ENCODE data around the gene NSD1. TPM values are rescaled to one million over a fixed set of nuclear protein-coding genes. Genes with fewer than 3 reads are reported as not detected.
A peak's percentile ranks its signal among the peaks of the same experiment; 100 is the strongest.
"Not testable (repeated sequence)": the region's sequence is repeated elsewhere in the genome, so short reads cannot be mapped to it uniquely, and the experiment has no call there.

Gene NSD1
- total and polyA plus RNA-seq, 7 donors = 3.0 to 41.5 (median 34.6) TPM

DNA sequence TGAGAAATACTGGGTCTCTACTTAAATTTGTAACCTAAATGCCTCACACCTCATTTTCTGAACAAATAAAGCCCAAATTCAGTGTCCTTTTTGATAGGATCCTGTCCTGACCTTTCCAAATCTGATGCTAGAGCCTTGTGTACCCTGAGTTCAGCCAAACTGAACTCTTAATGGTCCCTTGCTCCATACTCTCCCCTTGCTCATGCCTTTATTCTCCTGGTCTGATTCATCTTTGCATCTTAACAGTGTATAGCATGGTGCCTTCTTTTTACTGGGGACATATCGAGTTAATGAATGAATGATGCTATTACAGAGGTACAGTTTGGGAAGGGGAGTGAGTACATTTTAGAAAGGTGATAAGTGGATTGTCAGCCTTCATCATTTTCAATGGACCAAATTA is 9.2 kb downstream of the NSD1 start:
- Histone ChIP-seq H3K36me3 (peaks cover 0 to 45% (median 4%) of the 10 kb centered on the region in 4 donors), H3K9me3 (no peaks in the 10 kb centered on the region), H3K4me1 (peaks cover 0 to 57% (median 43%) of the 10 kb centered on the region in 4 donors), H3K4me3 (no peak overlapping the region), H3K27me3 (no peaks in the 10 kb centered on the region), H3K27ac (peak overlapping the region in 2 of 4 donors; percentile 11 to 28)
- DNase-seq = no peak
- TF ChIP-seq POLR2AphosphoS5 (IDR thresholded peaks at IDR 0.05) = no peak
- TF ChIP-seq EP300 (IDR thresholded peaks at IDR 0.05) = no peak
- no peak for TF ChIP-seq POLR2A (IDR thresholded peaks at IDR 0.05)
- TF ChIP-seq, protein P1, sequence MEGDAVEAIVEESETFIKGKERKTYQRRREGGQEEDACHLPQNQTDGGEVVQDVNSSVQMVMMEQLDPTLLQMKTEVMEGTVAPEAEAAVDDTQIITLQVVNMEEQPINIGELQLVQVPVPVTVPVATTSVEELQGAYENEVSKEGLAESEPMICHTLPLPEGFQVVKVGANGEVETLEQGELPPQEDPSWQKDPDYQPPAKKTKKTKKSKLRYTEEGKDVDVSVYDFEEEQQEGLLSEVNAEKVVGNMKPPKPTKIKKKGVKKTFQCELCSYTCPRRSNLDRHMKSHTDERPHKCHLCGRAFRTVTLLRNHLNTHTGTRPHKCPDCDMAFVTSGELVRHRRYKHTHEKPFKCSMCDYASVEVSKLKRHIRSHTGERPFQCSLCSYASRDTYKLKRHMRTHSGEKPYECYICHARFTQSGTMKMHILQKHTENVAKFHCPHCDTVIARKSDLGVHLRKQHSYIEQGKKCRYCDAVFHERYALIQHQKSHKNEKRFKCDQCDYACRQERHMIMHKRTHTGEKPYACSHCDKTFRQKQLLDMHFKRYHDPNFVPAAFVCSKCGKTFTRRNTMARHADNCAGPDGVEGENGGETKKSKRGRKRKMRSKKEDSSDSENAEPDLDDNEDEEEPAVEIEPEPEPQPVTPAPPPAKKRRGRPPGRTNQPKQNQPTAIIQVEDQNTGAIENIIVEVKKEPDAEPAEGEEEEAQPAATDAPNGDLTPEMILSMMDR (IDR thresholded peaks at IDR 0.05) = no peak
- intact Hi-C loops (cut with DNase I) = no loop called here
- 96% methylated on average over 1 of the region's 1 CpG for WGBS, 2 donors

DNA sequence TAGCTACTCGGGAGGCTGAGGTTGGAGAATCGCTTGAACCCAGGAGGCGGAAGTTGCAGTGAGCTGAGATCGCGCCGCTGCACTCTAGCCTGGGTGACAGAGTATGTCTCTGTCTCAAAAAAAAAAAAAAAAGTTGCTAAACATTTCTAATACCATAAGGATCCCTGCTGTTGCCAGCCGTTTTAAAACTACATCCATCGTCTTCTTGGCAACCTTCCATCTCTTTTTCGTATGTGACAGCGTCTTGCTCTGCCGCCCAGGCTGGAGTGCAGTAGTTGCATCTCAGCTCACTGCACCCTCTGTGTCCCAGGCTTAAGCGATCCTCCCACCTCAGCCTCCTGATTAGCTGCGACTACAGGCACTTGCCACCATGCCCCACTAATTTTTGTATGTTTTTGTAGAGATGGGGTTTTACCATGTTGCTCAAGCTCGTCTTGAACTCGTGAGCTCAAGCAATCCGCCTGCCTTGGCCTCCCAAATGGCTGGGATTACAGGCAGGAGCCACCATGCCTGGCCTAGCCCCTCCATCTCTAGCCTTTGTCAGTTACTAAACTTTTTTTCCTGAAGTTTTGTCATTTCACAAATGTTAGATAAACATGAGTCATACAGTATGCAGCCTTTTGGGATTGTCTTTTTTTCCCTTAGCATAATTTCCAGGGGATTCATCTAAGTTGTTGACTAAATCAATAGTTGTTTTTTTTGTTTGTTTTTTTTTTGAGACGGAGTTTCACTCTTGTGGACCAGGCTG is 13.5 kb downstream of the NSD1 start:
- intact Hi-C loops (cut with DNase I) = no loop called here
- Histone ChIP-seq H3K4me3 (no peak overlapping the region), H3K27me3 (no peaks in the 10 kb centered on the region), H3K27ac (no peak overlapping the region), H3K9me3 (no peaks in the 10 kb centered on the region), H3K4me1 (peaks cover 0 to 21% (median 14%) of the 10 kb centered on the region in 4 donors), H3K36me3 (peaks cover 7 to 76% (median 9%) of the 10 kb centered on the region in 4 donors)
- TF ChIP-seq EP300 (IDR thresholded peaks at IDR 0.05) = no peak
- no peak for TF ChIP-seq POLR2A (IDR thresholded peaks at IDR 0.05)
- TF ChIP-seq, protein P1 (IDR thresholded peaks at IDR 0.05) = no peak
- TF ChIP-seq POLR2AphosphoS5 (IDR thresholded peaks at IDR 0.05) = no peak
- 90 to 93% methylated on average over 17 of the region's 17 CpGs for WGBS, 2 donors
- peak; percentile 26 for DNase-seq

DNA sequence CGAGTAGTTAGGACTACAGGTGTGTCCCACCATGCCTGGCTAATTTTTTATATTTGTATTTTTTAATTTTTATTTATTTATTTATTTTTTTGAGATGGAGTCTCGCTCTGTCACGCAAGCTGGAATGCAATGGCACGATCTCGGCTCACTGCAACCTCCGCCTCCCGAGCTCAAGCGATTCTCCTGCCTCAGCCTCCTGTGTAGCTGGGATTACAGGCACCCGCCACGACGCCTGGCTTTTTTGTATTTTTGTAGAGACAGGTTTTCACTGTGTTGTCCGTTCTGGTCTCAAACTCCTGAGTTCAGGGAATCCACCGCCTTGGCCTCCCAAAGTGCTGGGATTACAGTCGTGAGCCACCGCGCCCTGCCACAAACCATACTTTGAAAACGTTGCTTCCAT is 16.5 kb downstream of the NSD1 start:
- H3K27me3 ChIP-seq; intact Hi-C loops (cut with DNase I); H3K9me3 ChIP-seq; H3K4me3 ChIP-seq; H3K27ac ChIP-seq: not testable (repeated sequence)
- peaks cover 0 to 15% (median 14%) of the 10 kb centered on the region in 4 donors for H3K4me1 ChIP-seq
- DNase-seq = peak; percentile 48
- H3K36me3 ChIP-seq = peaks cover 4 to 57% (median 7%) of the 10 kb centered on the region in 4 donors
- 94% methylated on average over 17 of the region's 17 CpGs for WGBS, 2 donors

DNA sequence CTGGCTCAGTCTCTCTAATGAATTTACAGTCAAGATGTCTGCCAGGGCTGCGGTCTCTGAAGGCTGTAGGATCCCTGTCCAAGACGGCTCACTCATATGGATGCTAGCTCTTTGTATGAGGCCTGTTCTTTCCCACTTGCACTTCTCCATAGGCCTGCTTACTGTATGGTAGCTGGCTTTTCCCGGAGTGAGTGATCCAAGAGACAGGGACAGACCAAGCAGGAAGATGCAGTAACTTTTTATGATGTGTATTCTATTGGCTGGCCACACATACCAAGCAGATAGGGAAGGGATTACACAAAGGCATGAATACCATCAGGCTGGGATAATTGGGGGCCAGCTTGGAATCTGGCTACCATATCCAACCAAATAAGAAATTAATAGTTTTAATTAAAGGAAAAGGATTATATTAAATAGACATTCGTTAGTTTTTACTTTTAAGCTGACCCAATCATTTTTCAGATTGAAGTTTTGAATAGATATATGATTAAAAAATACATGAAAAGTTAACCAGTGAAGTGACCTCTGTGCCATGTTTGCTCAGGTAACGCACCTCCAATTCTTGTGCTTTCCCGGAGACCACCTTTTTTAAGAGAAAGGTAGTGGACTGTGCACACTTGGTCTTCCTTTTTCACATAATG is 20.6 kb downstream of the NSD1 start:
- H3K27me3 ChIP-seq = no peaks in the 10 kb centered on the region
- peaks cover 0 to 19% (median 14%) of the 10 kb centered on the region in 4 donors for H3K4me1 ChIP-seq
- no peak overlapping the region for H3K4me3 ChIP-seq
- intact Hi-C loops (cut with DNase I) = no loop called here
- H3K36me3 ChIP-seq = peaks cover 0 to 27% (median 7%) of the 10 kb centered on the region in 4 donors
- no peaks in the 10 kb centered on the region for H3K9me3 ChIP-seq
- no peak for DNase-seq
- H3K27ac ChIP-seq = peak overlapping the region in 2 of 4 donors; percentile 19 to 31
- WGBS, 2 donors = 65 to 78% methylated on average over 6 of the region's 6 CpGs
- no peak for TF ChIP-seq POLR2AphosphoS5 (IDR thresholded peaks at IDR 0.05)
- TF ChIP-seq EP300 (IDR thresholded peaks at IDR 0.05) = no peak
- no peak for TF ChIP-seq POLR2A (IDR thresholded peaks at IDR 0.05)
- TF ChIP-seq, protein P1 (IDR thresholded peaks at IDR 0.05) = no peak

DNA sequence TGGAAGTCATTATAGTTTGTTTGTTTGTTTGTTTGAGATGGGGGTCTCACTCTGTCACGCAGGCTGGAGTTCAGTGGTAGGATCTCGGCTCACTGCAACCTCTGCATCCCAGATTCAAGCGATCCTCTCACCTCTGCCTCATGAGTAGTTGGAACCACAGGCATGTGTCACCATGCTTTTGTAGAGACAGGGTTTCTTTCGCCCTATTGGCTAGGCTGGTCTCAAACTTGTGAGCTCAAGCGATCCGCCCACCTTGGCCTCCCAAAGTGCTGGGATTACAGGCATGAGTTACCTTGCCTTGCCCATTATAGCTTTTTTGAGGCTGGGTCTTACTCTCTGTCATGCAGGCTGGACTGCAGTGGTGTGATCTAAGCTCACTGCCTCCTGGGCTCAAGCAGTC is 28.8 kb downstream of the NSD1 start:
- Histone ChIP-seq H3K36me3 (peaks cover 0 to 5% (median 0%) of the 10 kb centered on the region in 4 donors), H3K4me3 (no peak overlapping the region), H3K27me3 (no peaks in the 10 kb centered on the region), H3K27ac (no peak overlapping the region), H3K4me1 (no peaks in the 10 kb centered on the region), H3K9me3 (no peaks in the 10 kb centered on the region)
- intact Hi-C loops (cut with DNase I) = no loop called here
- DNase-seq = no peak
- TF ChIP-seq EP300 (IDR thresholded peaks at IDR 0.05) = no peak
- TF ChIP-seq, protein P1 (IDR thresholded peaks at IDR 0.05) = no peak
- no peak for TF ChIP-seq POLR2AphosphoS5 (IDR thresholded peaks at IDR 0.05)
- TF ChIP-seq POLR2A (IDR thresholded peaks at IDR 0.05) = no peak
- 97% methylated on average over 6 of the region's 6 CpGs for WGBS, 2 donors

All from sigmoid colon (tissue), 7 donors.